Neuronal stem cell (in vitro differentiated cells): Measurements from ENCODE around the gene CD8A.

Experiments
- DNase-seq: peaks from one replicate; pipeline ENCODE4 v3.0.0-alpha.2; 2013; ENCODE audit warnings: low spot score
- H2AFZ ChIP-seq: one replicate; pipeline ENCODE4 v1.6.1; 2013; ENCODE audit warnings: mild to moderate bottlenecking, low read length, inconsistent platforms
- H2AK5ac ChIP-seq: 2 replicates; pipeline ENCODE4 v1.6.1; 2013; ENCODE audit warnings: low read depth, mild to moderate bottlenecking, inconsistent platforms, low read length, moderate library complexity, mixed read lengths
- H2BK120ac ChIP-seq: 2 replicates; pipeline ENCODE4 v1.6.1; 2013; ENCODE audit warnings: low read depth, mild to moderate bottlenecking, inconsistent platforms, low read length, moderate library complexity, mixed read lengths
- H2BK12ac ChIP-seq: one replicate; pipeline ENCODE4 v1.6.1; 2013; ENCODE audit warnings: low read length, inconsistent platforms
- H2BK15ac ChIP-seq: 2 replicates; pipeline ENCODE4 v1.6.1; 2013; ENCODE audit warnings: mild to moderate bottlenecking, low read length, inconsistent platforms, mixed read lengths
- H2BK5ac ChIP-seq: one replicate; pipeline ENCODE4 v1.6.1; 2013; ENCODE audit warnings: inconsistent platforms, mild to moderate bottlenecking, low read length, moderate library complexity
- H3K14ac ChIP-seq: one replicate; pipeline ENCODE4 v1.6.1; 2013; ENCODE audit warnings: low read length, inconsistent platforms
- H3K18ac ChIP-seq: 2 replicates; pipeline ENCODE4 v1.6.1; 2013; ENCODE audit warnings: low read length, inconsistent platforms
- H3K23ac ChIP-seq: 2 replicates; pipeline ENCODE4 v1.6.1; 2013; ENCODE audit warnings: low read depth, mild to moderate bottlenecking, mixed read lengths, low read length, inconsistent platforms; ENCODE audit not compliant: poor library complexity
- H3K27ac ChIP-seq: replicated peaks from 3 replicates; pipeline ENCODE4 v1.5.1; 2013; ENCODE audit warnings: low read length, inconsistent platforms
- H3K27me3 ChIP-seq, 3 experiments: 2 replicates each; pipeline ENCODE4 v1.6.1; 2013; ENCODE audit warnings: low read length in 3 of 3, mild to moderate bottlenecking in 2 of 3, inconsistent platforms in 1 of 3, low read depth in 1 of 3, mixed read lengths in 1 of 3, moderate library complexity in 1 of 3; ENCODE audit not compliant: control insufficient read depth in 3 of 3, insufficient read depth in 3 of 3
- H3K36me3 ChIP-seq, 2 donors: replicated peaks in 1 of 2; 2 replicates each; pipeline ENCODE4 v1.6.1; 2013; ENCODE audit warnings: low read length in 2 of 2; ENCODE audit not compliant: control insufficient read depth in 2 of 2, insufficient read depth in 2 of 2
- H3K4ac ChIP-seq: 2 replicates; pipeline ENCODE4 v1.6.1; 2013; ENCODE audit warnings: inconsistent platforms, mild to moderate bottlenecking, low read length, moderate library complexity
- H3K4me1 ChIP-seq, 2 donors: 1 replicate in 1 of 2; 2 replicates in 1 of 2; pipeline ENCODE4 v1.6.1; 2013; ENCODE audit warnings: low read length in 2 of 2, low read depth in 1 of 2; ENCODE audit not compliant: control insufficient read depth in 2 of 2, insufficient read depth in 1 of 2
- H3K4me2 ChIP-seq: one replicate; pipeline ENCODE4 v1.6.1; 2013; ENCODE audit warnings: mild to moderate bottlenecking, low read length, inconsistent platforms; ENCODE audit not compliant: insufficient read depth, poor library complexity, severe bottlenecking
- H3K4me3 ChIP-seq, 2 donors: 2 replicates each; pipeline ENCODE4 v1.5.1; 2013; ENCODE audit warnings: low read length in 2 of 2, mild to moderate bottlenecking in 2 of 2, inconsistent platforms in 1 of 2, moderate library complexity in 1 of 2
- H3K79me1 ChIP-seq: one replicate; pipeline ENCODE4 v1.6.1; 2013; ENCODE audit warnings: low read depth, mild to moderate bottlenecking, inconsistent platforms, low read length, moderate library complexity
- H3K9ac ChIP-seq: one replicate; pipeline ENCODE4 v1.6.1; 2013; ENCODE audit warnings: mild to moderate bottlenecking, low read depth, low read length, inconsistent platforms; ENCODE audit not compliant: poor library complexity
- H3K9me3 ChIP-seq, 2 donors: replicated peaks in 1 of 2; 2 replicates each; pipeline versions ENCODE3 to v1.6.1; 2013; ENCODE audit warnings: low read length in 2 of 2, mild to moderate bottlenecking in 2 of 2, inconsistent platforms in 1 of 2, low read depth in 1 of 2, mixed read lengths in 1 of 2, moderate library complexity in 1 of 2; ENCODE audit not compliant: control insufficient read depth in 2 of 2, insufficient read depth in 1 of 2
- H4K8ac ChIP-seq: one replicate; pipeline ENCODE4 v1.6.1; 2013; ENCODE audit warnings: low read depth, mild to moderate bottlenecking, inconsistent platforms, low read length, moderate library complexity
- H4K91ac ChIP-seq: one replicate; pipeline ENCODE4 v1.6.1; 2013; ENCODE audit warnings: low read length, low read depth, mild to moderate bottlenecking, inconsistent platforms; ENCODE audit not compliant: poor library complexity
- WGBS, 2 donors: extraction: QIAGEN DNeasy Blood & Tissue Kit; methylation state at CpG; one replicate each; pipeline ENCODE4 v1.1.7; 2013; ENCODE audit warnings: missing lambda C conversion rate in 2 of 2, mixed read lengths in 1 of 2; ENCODE audit not compliant: insufficient read length in 2 of 2, insufficient replicate concordance in 1 of 2; ENCODE audit errors: extremely low coverage in 2 of 2; 5-methylcytosine and 5-hydroxymethylcytosine counted together

The CD8A gene

GRCh38 chr2:86776532-86776931, 14.2 kb downstream of the CD8A start:
- Histone ChIP-seq H2BK5ac (no peak overlapping the region), H3K9ac (no peak overlapping the region), H3K4ac (no peak overlapping the region), H2BK120ac (no peak overlapping the region), H2BK12ac (no peak overlapping the region), H2AK5ac (no peak overlapping the region), H3K27me3 (no peaks in the 10 kb centered on the region), H3K36me3 (peaks cover 2 to 57% of the 10 kb centered on the region in 2 donors), H3K79me1 (no peaks in the 10 kb centered on the region), H3K23ac (no peak overlapping the region), H3K4me2 (no peak overlapping the region), H4K91ac (no peak overlapping the region), H3K14ac (no peak overlapping the region), H4K8ac (no peak overlapping the region), H3K4me1 (peaks cover 2 to 7% of the 10 kb centered on the region in 2 donors), H3K18ac (no peak overlapping the region), H3K4me3 (no peak overlapping the region), H2BK15ac (no peak overlapping the region), H3K9me3 (peaks cover 0 to 2% of the 10 kb centered on the region in 2 donors), H3K27ac (no peak overlapping the region), H2AFZ (no peak overlapping the region)
- no peak for DNase-seq
- WGBS, 2 donors, result no CpG with 5 or more reads among the region's 7 CpGs

GRCh38 chr2:86775338-86775737, 15.4 kb downstream of the CD8A start:
- Histone ChIP-seq H4K91ac (no peak overlapping the region), H4K8ac (no peak overlapping the region), H3K4me1 (peaks cover 0 to 7% of the 10 kb centered on the region in 2 donors), H3K27ac (no peak overlapping the region), H2AK5ac (no peak overlapping the region), H2AFZ (no peak overlapping the region), H2BK12ac (no peak overlapping the region), H3K9ac (no peak overlapping the region), H3K79me1 (peaks cover 1% of the 10 kb centered on the region), H3K14ac (no peak overlapping the region), H3K4me3 (no peak overlapping the region), H3K23ac (no peak overlapping the region), H3K36me3 (peaks cover 4 to 69% of the 10 kb centered on the region in 2 donors), H3K4me2 (no peak overlapping the region), H2BK120ac (no peak overlapping the region), H2BK5ac (no peak overlapping the region), H3K9me3 (peaks cover 0 to 2% of the 10 kb centered on the region in 2 donors), H3K27me3 (no peaks in the 10 kb centered on the region), H2BK15ac (no peak overlapping the region), H3K18ac (no peak overlapping the region), H3K4ac (no peak overlapping the region)
- DNase-seq, result no peak
- WGBS, 2 donors, result no CpG with 5 or more reads among the region's 4 CpGs

- Histone ChIP-seq H3K36me3 (peaks cover 4 to 74% of the 10 kb centered on the region in 2 donors), H3K4ac (no peak overlapping the region), H2AFZ (no peak overlapping the region), H2AK5ac (no peak overlapping the region), H3K9me3 (peaks cover 0 to 2% of the 10 kb centered on the region in 2 donors), H3K4me1 (peaks cover 0 to 7% of the 10 kb centered on the region in 2 donors), H3K14ac (no peak overlapping the region), H4K91ac (no peak overlapping the region), H3K27me3 (no peaks in the 10 kb centered on the region), H2BK5ac (no peak overlapping the region), H3K79me1 (peaks cover 1% of the 10 kb centered on the region), H2BK120ac (no peak overlapping the region), H3K4me3 (no peak overlapping the region), H3K4me2 (no peak overlapping the region), H2BK12ac (no peak overlapping the region), H3K18ac (no peak overlapping the region), H2BK15ac (no peak overlapping the region), H3K27ac (no peak overlapping the region), H3K23ac (no peak overlapping the region), H4K8ac (no peak overlapping the region), H3K9ac (no peak overlapping the region)
- no CpG with 5 or more reads among the region's 5 CpGs for WGBS, 2 donors
- DNase-seq, result no peak
Observed at GRCh38 chr2:86774862-86775261, 15.9 kb downstream of the CD8A start.

- no peak overlapping the region for H3K9ac ChIP-seq
- no peak overlapping the region for H3K18ac ChIP-seq
- H3K4me2 ChIP-seq, result no peak overlapping the region
- no peak overlapping the region for H3K4me3 ChIP-seq
- no peak overlapping the region for H2AK5ac ChIP-seq
- H3K27ac ChIP-seq, result no peak overlapping the region
- H2BK12ac ChIP-seq, result no peak overlapping the region
- no peak overlapping the region for H3K23ac ChIP-seq
- no peak overlapping the region for H2BK15ac ChIP-seq
- no peak overlapping the region for H2BK120ac ChIP-seq
- no peaks in the 10 kb centered on the region for H3K27me3 ChIP-seq
- no peak overlapping the region for H2AFZ ChIP-seq
- H4K91ac ChIP-seq, result no peak overlapping the region
- DNase-seq, result no peak
- no peak overlapping the region for H3K14ac ChIP-seq
- no CpG with 5 or more reads among the region's 5 CpGs for WGBS, 2 donors
- peaks cover 8 to 93% of the 10 kb centered on the region in 2 donors for H3K36me3 ChIP-seq
- peaks cover 0 to 2% of the 10 kb centered on the region in 2 donors for H3K9me3 ChIP-seq
- no peak overlapping the region for H4K8ac ChIP-seq
- peaks cover 1% of the 10 kb centered on the region for H3K79me1 ChIP-seq
- H2BK5ac ChIP-seq, result no peak overlapping the region
- peaks cover 0 to 7% of the 10 kb centered on the region in 2 donors for H3K4me1 ChIP-seq
- no peak overlapping the region for H3K4ac ChIP-seq
Observed at GRCh38 chr2:86772611-86773010, 18.1 kb downstream of the CD8A start.
